Hematopoietic multipotent progenitor cell treated with erythropoietin and hydrocortisone succinate and interleukin-3 and kit ligand, for 15 days (in vitro differentiated cells): ENCODE measurements around the gene CRYBG1.

Experiments
- DNase-seq: peaks from one replicate; pipeline ENCODE4 v3.0.0-alpha.2; 2015; ENCODE audit warnings: low spot score

CRYBG1 gene

GRCh38 chr6:106360410-106360988 is at the start of gene CRYBG1:
Gene CRYBG1 (plus strand): TSS chr6:106360717. CDS start chr6:106360909, 192 bp downstream.
- DNase-seq: peak; percentile 36

GRCh38 chr6:106315765-106316374 is 44.6 kb upstream of the CRYBG1 start:
- DNase-seq: peak; percentile 20

- DNase-seq: no peak
These were observed 44.1 kb upstream of the CRYBG1 start for GRCh38 chr6:106316375-106316766.

- DNase-seq: no peak
These were observed 42.5 kb upstream of the CRYBG1 start for GRCh38 chr6:106318061-106318460.

GRCh38 chr6:106318851-106319250 is 41.7 kb upstream of the CRYBG1 start:
- DNase-seq: no peak

- no peak for DNase-seq
These were observed 38.6 kb upstream of the CRYBG1 start for GRCh38 chr6:106321940-106322339.

GRCh38 chr6:106324726-106325335 is 35.7 kb upstream of the CRYBG1 start:
- peak; percentile 10 for DNase-seq

GRCh38 chr6:106325336-106326178 is 35.0 kb upstream of the CRYBG1 start, which contains the start of gene ATG5:
Gene ATG5 (minus strand): TSS chr6:106325760. CDS start chr6:106316208, 9,552 bp downstream.
- DNase-seq: peak; percentile 98

GRCh38 chr6:106334646-106335448 is 25.7 kb upstream of the CRYBG1 start:
- DNase-seq: peak; percentile 60

- DNase-seq: peak; percentile 49
These were observed 21.0 kb upstream of the CRYBG1 start for GRCh38 chr6:106339334-106340029.

- no peak for DNase-seq
These were observed 13.3 kb upstream of the CRYBG1 start for GRCh38 chr6:106347219-106347618.

GRCh38 chr6:106356378-106356777 is 4.1 kb upstream of the CRYBG1 start:
- no peak for DNase-seq

GRCh38 chr6:106359959-106360409 is 533 bp upstream of the CRYBG1 start:
- DNase-seq: no peak

- no peak for DNase-seq
These were observed 493 bp downstream of the CRYBG1 start for GRCh38 chr6:106360989-106361430.

- no peak for DNase-seq
These were observed 3.1 kb downstream of the CRYBG1 start for GRCh38 chr6:106363401-106364138.

GRCh38 chr6:106369739-106370138 is 9.2 kb downstream of the CRYBG1 start:
- no peak for DNase-seq

GRCh38 chr6:106370639-106371038 is 10.1 kb downstream of the CRYBG1 start:
- DNase-seq: no peak

- no peak for DNase-seq
These were observed 12.5 kb downstream of the CRYBG1 start for GRCh38 chr6:106372838-106373501.

- no peak for DNase-seq
These were observed 13.2 kb downstream of the CRYBG1 start for GRCh38 chr6:106373502-106374239.
